DMS53 (cell line): ENCODE measurements around the gene HTRA3.
A peak's percentile ranks its signal among the peaks of the same experiment; 100 is the strongest.
"Not testable (repeated sequence)": the region's sequence is repeated elsewhere in the genome, so short reads cannot be mapped to it uniquely, and the experiment has no call there.

Experiments
- DNase-seq: peaks from one replicate; lab custom pipeline; 2025; lab: John Stamatoyannopoulos, UW

Gene HTRA3

GRCh38 chr4:8328866-8329559 lies 59.5 kb downstream of the HTRA3 start:
- no peak for DNase-seq

- DNase-seq: no peak
Measured at GRCh38 chr4:8329560-8329858, 60.0 kb downstream of the HTRA3 start.

GRCh38 chr4:8329859-8330761 lies 60.6 kb downstream of the HTRA3 start:
- no peak for DNase-seq

- DNase-seq: no peak
Measured at GRCh38 chr4:8330821-8331574, 61.4 kb downstream of the HTRA3 start.

- DNase-seq: no peak
Measured at GRCh38 chr4:8331575-8331955, 62.0 kb downstream of the HTRA3 start.

GRCh38 chr4:8332038-8332857 lies 62.7 kb downstream of the HTRA3 start:
- no peak for DNase-seq

- DNase-seq: no peak
Measured at GRCh38 chr4:8332891-8333331, 63.4 kb downstream of the HTRA3 start.

GRCh38 chr4:8333726-8334460 lies 64.3 kb downstream of the HTRA3 start:
- no peak for DNase-seq

- DNase-seq: peak; percentile 91
Measured at GRCh38 chr4:8334786-8335460, 65.4 kb downstream of the HTRA3 start.

- DNase-seq: no peak
Measured at GRCh38 chr4:8335848-8336247, 66.3 kb downstream of the HTRA3 start.

- peak; percentile 31 for DNase-seq
Measured at GRCh38 chr4:8336412-8337075, 67.0 kb downstream of the HTRA3 start.

GRCh38 chr4:8338351-8338961 lies 68.9 kb downstream of the HTRA3 start:
- DNase-seq: no peak

GRCh38 chr4:8340781-8341241 lies 71.3 kb downstream of the HTRA3 start:
- no peak for DNase-seq

- DNase-seq: not testable (repeated sequence)
Measured at GRCh38 chr4:8341281-8341680, 71.7 kb downstream of the HTRA3 start.

- no peak for DNase-seq
Measured at GRCh38 chr4:8341691-8342090, 72.1 kb downstream of the HTRA3 start.

- DNase-seq: no peak
Measured at GRCh38 chr4:8342651-8343261, 73.2 kb downstream of the HTRA3 start.

- DNase-seq: no peak
Measured at GRCh38 chr4:8343262-8343966, 73.9 kb downstream of the HTRA3 start.

GRCh38 chr4:8343967-8344331 lies 74.4 kb downstream of the HTRA3 start:
- no peak for DNase-seq
